Spleen (tissue), 11 donors: ENCODE data around the gene PKIB. TPM values are rescaled to one million over a fixed set of nuclear protein-coding genes. Genes with fewer than 3 reads are reported as not detected.

ENCODE experiments used
- DNase-seq: peaks from one replicate; pipeline ENCODE4 v3.0.0-alpha.2; 2020
- H3K27ac ChIP-seq, 8 donors: fragments of 200-600 bp; sonication (generic) in 7 of 8; 1 replicate in 4 of 8; 2 replicates in 4 of 8; pipeline versions ENCODE4 v1.5.0 to v1.8.0; 2016 to 2021; ENCODE audit warnings: inconsistent platforms in 4 of 8, mild to moderate bottlenecking in 4 of 8, moderate library complexity in 1 of 8
- H3K27me3 ChIP-seq, 7 donors: fragments of 200-600 bp; sonication (generic) in 6 of 7; replicated peaks in 1 of 7; 1 replicate in 4 of 7; 2 replicates in 3 of 7; pipeline versions ENCODE4 v1.5.0 to v1.8.0; 2016 to 2021; ENCODE audit warnings: inconsistent platforms in 3 of 7, mild to moderate bottlenecking in 1 of 7
- H3K36me3 ChIP-seq, 6 donors: fragments of 200-600 bp; sonication (generic) in 5 of 6; 1 replicate in 4 of 6; 2 replicates in 2 of 6; pipeline versions ENCODE4 v1.5.0 to v1.8.0; 2016 to 2021; ENCODE audit warnings: inconsistent platforms in 2 of 6
- H3K4me1 ChIP-seq, 6 donors: fragments of 200-600 bp; sonication (generic) in 5 of 6; 1 replicate in 3 of 6; 2 replicates in 3 of 6; pipeline versions ENCODE4 v1.5.0 to v1.8.0; 2016 to 2021; ENCODE audit warnings: inconsistent platforms in 3 of 6
- H3K4me3 ChIP-seq, 8 donors: fragments of 200-600 bp; sonication (generic) in 7 of 8; 1 replicate in 4 of 8; 2 replicates in 4 of 8; pipeline versions ENCODE4 v1.5.0 to v1.8.0; 2016 to 2021; ENCODE audit warnings: inconsistent platforms in 4 of 8, mild to moderate bottlenecking in 4 of 8, moderate library complexity in 2 of 8
- H3K9me3 ChIP-seq, 8 donors: fragments of 200-600 bp; sonication (generic) in 7 of 8; 1 replicate in 4 of 8; 2 replicates in 4 of 8; pipeline versions ENCODE4 v1.5.0 to v1.8.0; 2016 to 2021; ENCODE audit warnings: inconsistent platforms in 4 of 8
- POLR2A ChIP-seq, 3 donors: fragments of 450-650 bp; IDR thresholded peaks; one replicate each; pipeline ENCODE4 v1.5.1; 2017; ENCODE audit warnings: antibody characterized with exemption in 3 of 3, mild to moderate bottlenecking in 1 of 3
- POLR2AphosphoS5 ChIP-seq, 3 donors: sonication (generic); formaldehyde crosslinking; IDR thresholded peaks; one replicate each; pipeline ENCODE4 v1.5.1; 2017; ENCODE audit warnings: antibody characterized with exemption in 3 of 3
- WGBS, 5 donors: extraction: QIAGEN DNeasy Blood & Tissue Kit in 3 of 5; methylation state at CpG; one replicate each; pipeline versions ENCODE4 v1.1.5 to v1.1.7; 2013 to 2018; 5-methylcytosine and 5-hydroxymethylcytosine counted together
- intact Hi-C: fragments of 100-400 bp; cut with DNase I; formaldehyde crosslinking; loops from one replicate; pipeline ENCODE4 v1.15.0; 2023; ENCODE audit warnings: low total_unique reads
- polyA plus RNA-seq, 3 donors: library from polyadenylated mRNA; stranded (reverse); fragments of 200-250 nt; gene quantifications; one replicate each; pipeline ENCODE4 v1.2.1, GENCODE V29; 2013
- total RNA-seq, 7 donors: library from RNA; depleted of rRNA in 3 of 7; stranded (reverse); fragments of >200 nt in 3 of 7; fragmentation: NEBNext Ultra II Directional in 4 of 7; extraction: Animal tissue kit (Norgen Biotek cat#: 25700) in 4 of 7; gene quantifications; one replicate each; pipeline versions ENCODE4 v1.1.0 to v1.2.1, GENCODE V29; 2016 to 2021
- TF ChIP-seq, protein P1 (sequence below), 11 experiments: fragments of 200-600 bp in 7 of 11; fragments of 450-650 bp in 4 of 11; sonication (generic) in 4 of 11; IDR thresholded peaks in 8 of 11; conservative IDR thresholded peaks in 3 of 11; 1 replicate in 7 of 11; 2 replicates in 4 of 11; pipeline versions ENCODE4 v1.4.0 to v1.8.0; 2016 to 2021; ENCODE audit warnings: antibody characterized with exemption in 11 of 11, inconsistent platforms in 4 of 11, mild to moderate bottlenecking in 1 of 11
- donor health status: healthy with polysubstance abuse.
- donor health status: DM: no; HTN: no; CAD: no; lungs with moderate emphysema.
- donor health status: DM: no; HTN: no; CAD: no.
- donor health status: Bipolar disorder and iron deficiency.
- donor health status: healthy.
- donor health status: DM: no; HTN: no; CAD: no.
- donor health status: DM: yes; HTN: yes; CAD: no.

PKIB gene
- total and polyA plus RNA-seq, 10 donors = 0.85 to 3.0 (median 1.4) TPM; not detected in 2

DNA sequence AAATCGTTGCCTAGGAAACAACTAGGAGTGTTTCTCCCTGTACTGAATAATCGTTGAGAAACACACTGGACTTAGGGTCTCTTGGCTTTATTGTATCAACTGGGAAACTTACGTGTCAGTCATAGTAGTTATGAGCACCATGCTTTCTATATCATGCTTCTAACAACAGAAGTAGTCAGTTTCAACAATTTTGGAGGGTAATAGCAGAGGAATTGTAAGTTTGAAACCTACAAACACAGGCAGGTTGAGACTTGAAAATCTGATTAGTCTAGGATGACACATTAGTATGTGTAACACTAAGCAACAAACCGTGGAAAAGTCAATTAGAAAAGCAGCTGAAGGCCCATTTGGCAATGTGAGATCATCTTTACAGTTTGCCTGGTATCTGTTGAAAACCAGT lies 125.4 kb downstream of the PKIB start:
- intact Hi-C loops = loop anchor here (10.0 kb wide), 1 partner anchor 579 kb away; no protein-coding TSS in a partner anchor
- WGBS, 5 donors = 67 to 83% (median 80%) methylated on average over 4 of the region's 4 CpGs
- H3K4me3 ChIP-seq = no peak overlapping the region

DNA sequence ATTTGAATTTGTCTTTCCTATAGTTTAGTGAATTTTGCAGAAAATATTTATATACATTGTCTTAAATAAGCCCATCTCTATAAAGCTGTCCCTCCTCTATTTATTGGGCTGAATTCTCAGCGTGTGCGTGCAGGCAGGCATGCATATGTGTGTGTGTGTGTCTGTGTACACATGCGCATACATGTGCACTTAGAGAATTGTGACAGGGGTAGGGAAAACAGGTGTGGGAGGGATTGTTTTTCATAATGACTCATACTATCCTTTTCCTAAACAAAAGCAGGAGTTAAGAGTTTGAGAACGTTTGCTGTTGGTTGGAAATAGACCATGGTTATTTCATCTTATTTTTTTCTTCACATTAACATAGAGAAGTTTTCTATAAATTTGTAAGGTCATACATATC lies 126.0 kb downstream of the PKIB start:
- H3K36me3 ChIP-seq = no peaks in the 10 kb centered on the region
- H3K27me3 ChIP-seq = peaks cover 0 to 2% (median 0%) of the 10 kb centered on the region in 7 donors
- 80 to 84% (median 83%) methylated on average over 4 of the region's 4 CpGs for WGBS, 5 donors
- no peak for DNase-seq
- no peak overlapping the region for H3K4me3 ChIP-seq
- intact Hi-C loops = loop anchor here (10.0 kb wide), 1 partner anchor 579 kb away; no protein-coding TSS in a partner anchor
- TF ChIP-seq POLR2AphosphoS5 (IDR thresholded peaks at IDR 0.05) (no peak), POLR2A (IDR thresholded peaks at IDR 0.05) (no peak)
- TF ChIP-seq, protein P1, sequence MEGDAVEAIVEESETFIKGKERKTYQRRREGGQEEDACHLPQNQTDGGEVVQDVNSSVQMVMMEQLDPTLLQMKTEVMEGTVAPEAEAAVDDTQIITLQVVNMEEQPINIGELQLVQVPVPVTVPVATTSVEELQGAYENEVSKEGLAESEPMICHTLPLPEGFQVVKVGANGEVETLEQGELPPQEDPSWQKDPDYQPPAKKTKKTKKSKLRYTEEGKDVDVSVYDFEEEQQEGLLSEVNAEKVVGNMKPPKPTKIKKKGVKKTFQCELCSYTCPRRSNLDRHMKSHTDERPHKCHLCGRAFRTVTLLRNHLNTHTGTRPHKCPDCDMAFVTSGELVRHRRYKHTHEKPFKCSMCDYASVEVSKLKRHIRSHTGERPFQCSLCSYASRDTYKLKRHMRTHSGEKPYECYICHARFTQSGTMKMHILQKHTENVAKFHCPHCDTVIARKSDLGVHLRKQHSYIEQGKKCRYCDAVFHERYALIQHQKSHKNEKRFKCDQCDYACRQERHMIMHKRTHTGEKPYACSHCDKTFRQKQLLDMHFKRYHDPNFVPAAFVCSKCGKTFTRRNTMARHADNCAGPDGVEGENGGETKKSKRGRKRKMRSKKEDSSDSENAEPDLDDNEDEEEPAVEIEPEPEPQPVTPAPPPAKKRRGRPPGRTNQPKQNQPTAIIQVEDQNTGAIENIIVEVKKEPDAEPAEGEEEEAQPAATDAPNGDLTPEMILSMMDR (IDR thresholded peaks at IDR 0.05 in 8 of 11, conservative IDR thresholded peaks at IDR 0.05 in 3 of 11) = no peak
- no peaks in the 10 kb centered on the region for H3K4me1 ChIP-seq
- H3K9me3 ChIP-seq = no peaks in the 10 kb centered on the region
- no peak overlapping the region for H3K27ac ChIP-seq

More for the DNA sequence above, 125.4 kb downstream of the PKIB start:
- no peaks in the 10 kb centered on the region for H3K27me3 ChIP-seq
- H3K4me1 ChIP-seq = no peaks in the 10 kb centered on the region
- H3K9me3 ChIP-seq = no peaks in the 10 kb centered on the region
- TF ChIP-seq POLR2AphosphoS5 (IDR thresholded peaks at IDR 0.05) (no peak), POLR2A (IDR thresholded peaks at IDR 0.05) (no peak)
- TF ChIP-seq, protein P1 (IDR thresholded peaks at IDR 0.05 in 8 of 11, conservative IDR thresholded peaks at IDR 0.05 in 3 of 11) = no peak
- no peaks in the 10 kb centered on the region for H3K36me3 ChIP-seq
- no peak overlapping the region for H3K27ac ChIP-seq
- DNase-seq = no peak

DNA sequence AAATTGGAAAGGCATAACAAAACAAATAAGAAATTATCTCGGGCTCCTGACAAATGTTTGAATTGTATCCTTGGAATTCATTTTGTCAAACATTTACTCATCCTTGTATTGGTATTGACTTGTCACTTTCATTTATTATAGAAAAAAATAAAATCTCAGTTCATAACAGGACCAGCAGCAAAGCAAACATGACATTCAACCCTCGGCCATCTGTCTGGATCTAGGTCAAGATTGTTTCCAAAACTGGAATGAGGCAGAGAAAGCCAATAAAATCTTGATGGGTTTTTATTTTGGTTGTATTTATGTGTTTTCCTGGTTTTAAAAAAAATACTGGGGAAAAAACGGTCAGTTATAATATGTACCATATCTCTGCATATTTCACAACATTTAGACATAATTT lies 126.4 kb downstream of the PKIB start:
- intact Hi-C loops = loop anchor here (10.0 kb wide), 1 partner anchor 578 kb away; no protein-coding TSS in a partner anchor
- Histone ChIP-seq H3K27ac (no peak overlapping the region), H3K4me1 (no peaks in the 10 kb centered on the region), H3K27me3 (peaks cover 0 to 4% (median 0%) of the 10 kb centered on the region in 7 donors), H3K36me3 (no peaks in the 10 kb centered on the region), H3K4me3 (no peak overlapping the region), H3K9me3 (no peaks in the 10 kb centered on the region)
- no peak for DNase-seq
- 73 to 86% (median 78%) methylated on average over 3 of the region's 3 CpGs for WGBS, 5 donors
- TF ChIP-seq POLR2AphosphoS5 (IDR thresholded peaks at IDR 0.05) = no peak
- TF ChIP-seq, protein P1 (IDR thresholded peaks at IDR 0.05 in 8 of 11, conservative IDR thresholded peaks at IDR 0.05 in 3 of 11) = no peak
- no peak for TF ChIP-seq POLR2A (IDR thresholded peaks at IDR 0.05)

DNA sequence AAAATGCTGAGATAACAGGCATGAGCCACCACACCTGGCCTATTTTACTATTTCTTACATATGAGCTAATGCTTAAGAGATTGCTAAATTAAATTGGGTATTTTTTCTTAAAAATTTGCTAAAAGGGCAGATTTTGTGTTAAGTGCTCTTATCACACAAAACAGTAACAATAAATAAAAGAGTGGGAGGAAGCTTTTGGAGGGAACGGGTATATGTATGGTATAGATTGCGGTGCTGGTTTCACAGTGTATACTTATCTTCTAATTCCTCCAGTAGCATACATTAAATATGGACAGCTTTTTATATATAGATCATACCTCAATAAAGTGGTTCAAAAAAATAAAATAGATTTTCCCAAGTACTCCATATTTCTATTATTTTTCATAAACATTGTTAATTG lies 129.9 kb downstream of the PKIB start:
- TF ChIP-seq, protein P1 (IDR thresholded peaks at IDR 0.05 in 8 of 11, conservative IDR thresholded peaks at IDR 0.05 in 3 of 11) = no peak
- no peak for TF ChIP-seq POLR2AphosphoS5 (IDR thresholded peaks at IDR 0.05)
- TF ChIP-seq POLR2A (IDR thresholded peaks at IDR 0.05) = no peak
- H3K27me3 ChIP-seq = peaks cover 0 to 4% (median 0%) of the 10 kb centered on the region in 7 donors
- H3K27ac ChIP-seq = no peak overlapping the region
- no peak overlapping the region for H3K4me3 ChIP-seq
- 92 to 98% (median 95%) methylated on average over 2 of the region's 2 CpGs for whole genome bisulfite sequencing, 5 donors
- no peaks in the 10 kb centered on the region for H3K36me3 ChIP-seq
- intact Hi-C loops = no loop called here
- no peak for DNase-seq
- no peaks in the 10 kb centered on the region for H3K4me1 ChIP-seq
- H3K9me3 ChIP-seq = no peaks in the 10 kb centered on the region
